ENCODE results near the gene PHC3. TPM values are rescaled to one million over a fixed set of nuclear protein-coding genes. Genes with fewer than 3 reads are reported as not detected.
A peak's percentile ranks its signal among the peaks of the same experiment; 100 is the strongest.

Gene PHC3
- total RNA-seq, 1 experiment from 2014 or later: 55.4 TPM

DNA sequence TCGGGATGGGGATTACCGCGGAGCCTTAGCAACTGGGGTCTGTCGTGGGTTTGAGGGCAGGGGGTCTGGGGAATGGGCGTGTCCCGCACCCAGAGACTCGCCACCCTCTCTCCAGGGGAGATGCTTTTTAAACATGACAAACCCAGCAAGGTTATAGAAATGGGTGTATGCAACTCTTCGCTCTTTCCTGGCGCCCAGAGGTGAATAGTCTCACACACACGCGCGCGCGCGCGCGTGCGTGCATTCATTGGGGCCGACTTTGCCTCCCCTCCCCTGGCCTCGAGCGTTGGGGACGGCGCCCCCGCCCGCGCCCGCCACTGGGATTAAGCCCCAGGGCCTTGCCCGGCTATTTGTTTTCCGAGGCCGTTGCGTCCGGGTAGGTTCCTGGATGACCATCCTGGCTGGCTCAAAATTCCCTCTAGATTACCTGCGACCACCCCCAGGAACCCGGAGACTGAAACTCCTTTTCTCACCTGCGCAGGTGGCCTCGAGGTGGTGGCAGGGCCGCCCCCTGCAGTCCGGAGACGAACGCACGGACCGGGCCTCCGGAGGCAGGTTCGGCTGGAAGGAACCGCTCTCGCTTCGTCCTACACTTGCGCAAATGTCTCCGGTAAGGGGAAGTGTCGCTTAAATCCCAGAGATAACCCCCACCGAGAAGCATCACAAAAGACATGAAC is 143.0 kb downstream of the PHC3 start:
- ChIA-PET POLR2A (ENCODE audit: low non-redundant PET) (no interaction called here), CTCF (interaction anchor here (0.6 kb wide), 1 partner anchor 771 kb away, joined by 3 read pairs; no protein-coding TSS in a partner anchor)
- BruUV-seq (replicated peaks): no TSS peak
- Histone ChIP-seq H3K4me1 (ENCODE audit: insufficient read depth, low read length, poor library complexity, severe bottlenecking) (no peaks in the 10 kb centered on the region), H3K9me3 (ENCODE audit: low read depth, low read length, poor library complexity, severe bottlenecking) (no peaks in the 10 kb centered on the region), H3K36me3 (ENCODE audit: insufficient read depth, low read length, poor library complexity, severe bottlenecking) (no peaks in the 10 kb centered on the region), H3K4me3 (ENCODE audit: low read depth, low read length, poor library complexity, severe bottlenecking) (peak overlapping the region; percentile 79), H3K27me3 (replicated peaks; ENCODE audit: insufficient read depth, low read depth, low read length, poor library complexity) (no peaks in the 10 kb centered on the region), H3K27ac (ENCODE audit: low read depth, low read length, poor library complexity, severe bottlenecking) (peak overlapping the region; percentile 11)
- DNase-seq (ENCODE audit: low spot score): peak; percentile 35
- intact Hi-C loops (cut with micrococcal nuclease; ENCODE audit: unreplicated experiment): loop anchor here (10.0 kb wide), 1 partner anchor 766 kb away; no protein-coding TSS in a partner anchor
- TF ChIP-seq, protein P1, sequence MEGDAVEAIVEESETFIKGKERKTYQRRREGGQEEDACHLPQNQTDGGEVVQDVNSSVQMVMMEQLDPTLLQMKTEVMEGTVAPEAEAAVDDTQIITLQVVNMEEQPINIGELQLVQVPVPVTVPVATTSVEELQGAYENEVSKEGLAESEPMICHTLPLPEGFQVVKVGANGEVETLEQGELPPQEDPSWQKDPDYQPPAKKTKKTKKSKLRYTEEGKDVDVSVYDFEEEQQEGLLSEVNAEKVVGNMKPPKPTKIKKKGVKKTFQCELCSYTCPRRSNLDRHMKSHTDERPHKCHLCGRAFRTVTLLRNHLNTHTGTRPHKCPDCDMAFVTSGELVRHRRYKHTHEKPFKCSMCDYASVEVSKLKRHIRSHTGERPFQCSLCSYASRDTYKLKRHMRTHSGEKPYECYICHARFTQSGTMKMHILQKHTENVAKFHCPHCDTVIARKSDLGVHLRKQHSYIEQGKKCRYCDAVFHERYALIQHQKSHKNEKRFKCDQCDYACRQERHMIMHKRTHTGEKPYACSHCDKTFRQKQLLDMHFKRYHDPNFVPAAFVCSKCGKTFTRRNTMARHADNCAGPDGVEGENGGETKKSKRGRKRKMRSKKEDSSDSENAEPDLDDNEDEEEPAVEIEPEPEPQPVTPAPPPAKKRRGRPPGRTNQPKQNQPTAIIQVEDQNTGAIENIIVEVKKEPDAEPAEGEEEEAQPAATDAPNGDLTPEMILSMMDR (conservative IDR thresholded peaks at IDR 0.05; ENCODE audit: low read depth, low read length): peak; percentile 17; the same call in 1 of the 2 replicates
- no peak for TF ChIP-seq EZH2 (IDR thresholded peaks at IDR 0.05; ENCODE audit: borderline replicate concordance, low read depth, low read length, poor library complexity, severe bottlenecking)

Other genes with a start within 250 kb of the PHC3 start
- 80.9 and 83.9 TPM in 2 replicates for gene SEC62, start 214.9 kb downstream of the PHC3 start, total RNA-seq (2021)
- gene GPR160, start 143.7 kb downstream of the PHC3 start, total RNA-seq (2021): 6.7 and 11.2 TPM in 2 replicates
- gene PRKCI, start 40.7 kb upstream of the PHC3 start, total RNA-seq (2021): 44.7 and 48.2 TPM in 2 replicates
- 43.2 and 47.9 TPM in 2 replicates for gene SKIL, start 176.0 kb upstream of the PHC3 start, total RNA-seq (2021)
- 0.52 TPM in 1 of 2 replicates, not detected in the other for gene CLDN11, start 237.1 kb upstream of the PHC3 start, total RNA-seq (2021)